COLO829 (cell line): ENCODE measurements around the gene TNKS2.

Experiments
- DNase-seq: peaks from one replicate; pipeline ENCODE4 v3.0.0; 2012; ENCODE audit warnings: low spot score

TNKS2 gene

DNA sequence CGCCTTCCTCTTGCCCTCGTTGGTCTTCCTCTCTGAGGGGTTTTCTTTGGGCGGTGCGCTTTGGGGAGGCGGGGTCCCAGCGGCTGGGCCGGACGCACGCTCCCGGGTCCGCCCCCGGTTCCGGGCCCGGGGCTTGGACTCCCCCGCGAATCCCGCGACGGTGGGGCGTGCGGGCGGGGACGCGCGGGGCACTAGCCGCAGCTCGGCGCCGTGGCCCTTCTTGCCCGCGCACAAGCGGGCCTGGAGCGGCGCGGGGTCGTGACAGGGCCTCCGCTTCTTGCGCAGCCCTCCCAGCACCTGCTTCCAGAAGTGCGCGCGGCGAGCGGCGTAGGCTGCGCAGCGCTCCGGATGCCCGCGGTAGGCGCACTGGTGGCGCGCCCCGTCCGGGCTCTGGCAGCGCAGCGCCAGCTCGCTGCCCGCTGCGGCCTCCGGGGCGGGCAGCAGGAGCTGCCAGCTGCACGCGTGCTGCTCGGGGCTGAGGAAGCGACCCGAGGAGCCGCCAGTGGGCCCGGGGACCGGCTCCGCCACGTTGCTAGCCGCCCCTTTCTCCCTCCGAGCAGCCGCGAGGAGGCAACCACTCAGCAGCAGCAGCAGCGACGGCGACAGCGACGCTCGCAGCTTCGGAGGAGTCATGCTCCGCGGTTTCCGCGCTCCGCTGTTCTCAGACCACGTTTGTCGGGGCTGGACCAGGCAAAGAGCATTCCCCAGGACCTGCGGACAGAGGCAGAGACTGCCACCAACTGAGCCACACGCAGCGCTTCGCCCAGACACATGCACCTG, 110.3 kb downstream of the TNKS2 start:
- no peak for DNase-seq

DNA sequence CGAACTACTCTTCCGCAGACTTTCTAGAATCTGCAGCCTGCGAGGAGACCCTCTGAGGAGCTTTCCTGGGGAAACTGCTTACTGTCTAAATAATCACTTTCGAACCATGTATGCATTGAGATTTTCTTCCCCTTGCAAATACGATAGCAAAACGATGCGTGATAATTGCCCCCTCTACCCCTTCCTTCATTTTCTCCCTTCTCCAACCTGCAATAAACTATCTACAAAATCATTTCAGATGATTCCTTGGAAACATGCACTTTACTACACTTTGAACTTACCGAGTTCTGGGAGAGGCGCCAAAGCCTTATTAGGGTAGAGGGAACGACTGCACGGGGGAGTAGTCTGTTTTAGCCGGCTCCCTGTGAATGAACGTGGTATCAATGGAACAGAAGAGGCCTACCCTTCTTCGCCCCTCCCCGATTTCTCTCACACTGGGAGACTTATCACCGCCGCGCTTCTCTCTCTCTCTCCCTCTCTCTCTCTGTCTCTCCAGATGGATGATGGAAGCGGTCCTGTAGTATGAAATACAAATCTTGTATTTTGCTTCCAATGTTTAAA, 111.0 kb downstream of the TNKS2 start, which contains the start of gene FGFBP3:
Gene FGFBP3, minus strand, starts transcription at position 370 of the 561 bp plus-strand sequence. CDS start 517 bp downstream, outside the sequence.
- no peak for DNase-seq

DNA sequence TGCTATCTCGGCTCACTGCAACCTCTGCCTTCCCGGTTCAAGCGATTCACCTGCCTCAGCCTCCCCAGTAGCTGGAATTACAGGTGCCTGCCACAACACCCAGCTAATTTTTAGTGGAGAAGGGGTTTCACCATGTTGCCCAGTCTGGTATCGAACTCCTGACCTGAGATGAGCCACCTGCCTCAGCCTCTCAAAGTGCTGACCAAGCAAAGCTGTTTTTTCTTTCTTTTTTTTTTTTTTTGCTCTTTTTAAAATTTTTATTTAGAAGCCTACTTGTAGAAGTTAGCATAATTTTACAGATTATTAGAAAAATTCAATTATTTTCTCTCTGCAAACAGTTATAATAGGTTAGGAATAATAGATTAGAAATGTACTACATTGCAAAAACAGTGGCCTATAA, 112.2 kb downstream of the TNKS2 start:
- no peak for DNase-seq
